IPS-18a (cell line): ENCODE measurements around the gene FUT9.
A peak's percentile ranks its signal among the peaks of the same experiment; 100 is the strongest.

ENCODE experiments used
- H3K27ac ChIP-seq: one replicate; pipeline ENCODE4 v1.5.1; 2013; ENCODE audit warnings: low read length
- H3K27me3 ChIP-seq: one replicate; pipeline ENCODE4 v1.6.1; 2013; ENCODE audit warnings: mild to moderate bottlenecking, low read length; ENCODE audit not compliant: control insufficient read depth, insufficient read depth
- H3K36me3 ChIP-seq: one replicate; pipeline ENCODE4 v1.6.1; 2013; ENCODE audit warnings: low read depth, low read length; ENCODE audit not compliant: control insufficient read depth
- H3K4me1 ChIP-seq: one replicate; pipeline ENCODE4 v1.6.1; 2013; ENCODE audit warnings: low read depth, low read length; ENCODE audit not compliant: control insufficient read depth
- H3K4me3 ChIP-seq: one replicate; pipeline ENCODE4 v1.5.1; 2013; ENCODE audit warnings: low read length
- H3K9ac ChIP-seq: one replicate; pipeline ENCODE4 v1.6.1; 2013; ENCODE audit warnings: mild to moderate bottlenecking, low read length, moderate library complexity
- H3K9me3 ChIP-seq: one replicate; pipeline ENCODE4 v1.6.1; 2013; ENCODE audit warnings: low read depth, low read length; ENCODE audit not compliant: control insufficient read depth

FUT9 gene

DNA sequence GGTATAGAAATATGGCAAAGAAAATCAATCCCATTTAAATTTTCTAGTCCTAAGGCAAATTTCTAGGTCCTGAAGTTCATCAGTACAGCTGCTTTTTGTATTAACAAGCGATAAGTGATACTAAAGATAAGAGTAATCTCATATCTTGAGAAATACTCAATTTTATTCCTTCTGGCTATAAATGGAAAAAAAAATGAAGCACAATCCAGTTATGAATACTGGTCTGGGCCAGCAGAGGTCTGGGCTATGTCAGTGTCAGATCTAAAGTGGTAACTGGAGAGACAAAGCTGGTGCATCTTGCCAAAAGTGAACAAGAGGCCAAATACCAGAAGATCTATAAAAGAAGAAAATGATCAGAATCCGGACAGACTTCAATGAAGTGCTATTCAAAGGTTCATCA, 126.4 kb downstream of the FUT9 start:
- Histone ChIP-seq H3K27ac (no peak overlapping the region), H3K9me3 (peaks cover 6% of the 10 kb centered on the region), H3K27me3 (no peaks in the 10 kb centered on the region), H3K36me3 (no peaks in the 10 kb centered on the region), H3K9ac (no peak overlapping the region), H3K4me1 (no peaks in the 10 kb centered on the region), H3K4me3 (no peak overlapping the region)

DNA sequence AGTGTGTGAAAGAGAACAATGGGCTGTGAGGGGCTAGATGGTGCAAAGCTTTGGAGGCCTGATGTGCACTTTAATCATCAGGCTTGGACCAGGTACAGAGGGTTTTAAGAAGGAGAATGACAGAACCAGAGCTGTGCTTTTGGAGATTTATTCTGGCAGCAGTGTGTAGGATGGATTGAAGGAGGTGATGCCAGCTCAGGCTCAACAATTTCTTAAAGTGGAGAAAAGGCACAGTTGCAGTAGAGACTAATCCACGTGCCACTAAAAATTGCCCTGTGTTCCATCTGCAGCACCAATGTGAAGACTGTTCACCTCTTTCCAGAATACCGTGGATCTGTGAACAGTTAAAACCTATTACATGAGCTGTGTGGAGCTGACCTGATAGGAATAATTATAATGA, 134.7 kb downstream of the FUT9 start:
- Histone ChIP-seq H3K4me3 (no peak overlapping the region), H3K27ac (no peak overlapping the region), H3K9me3 (no peaks in the 10 kb centered on the region), H3K36me3 (no peaks in the 10 kb centered on the region), H3K4me1 (peaks cover 9% of the 10 kb centered on the region), H3K27me3 (no peaks in the 10 kb centered on the region), H3K9ac (no peak overlapping the region)

- peaks cover 9% of the 10 kb centered on the region for H3K4me1 ChIP-seq
- H3K9me3 ChIP-seq: no peaks in the 10 kb centered on the region
- H3K36me3 ChIP-seq: no peaks in the 10 kb centered on the region
- no peak overlapping the region for H3K9ac ChIP-seq
- H3K27me3 ChIP-seq: no peaks in the 10 kb centered on the region
- H3K27ac ChIP-seq: no peak overlapping the region
- no peak overlapping the region for H3K4me3 ChIP-seq
Measured at GRCh38 chr6:96151707-96152106, 135.9 kb downstream of the FUT9 start.

DNA sequence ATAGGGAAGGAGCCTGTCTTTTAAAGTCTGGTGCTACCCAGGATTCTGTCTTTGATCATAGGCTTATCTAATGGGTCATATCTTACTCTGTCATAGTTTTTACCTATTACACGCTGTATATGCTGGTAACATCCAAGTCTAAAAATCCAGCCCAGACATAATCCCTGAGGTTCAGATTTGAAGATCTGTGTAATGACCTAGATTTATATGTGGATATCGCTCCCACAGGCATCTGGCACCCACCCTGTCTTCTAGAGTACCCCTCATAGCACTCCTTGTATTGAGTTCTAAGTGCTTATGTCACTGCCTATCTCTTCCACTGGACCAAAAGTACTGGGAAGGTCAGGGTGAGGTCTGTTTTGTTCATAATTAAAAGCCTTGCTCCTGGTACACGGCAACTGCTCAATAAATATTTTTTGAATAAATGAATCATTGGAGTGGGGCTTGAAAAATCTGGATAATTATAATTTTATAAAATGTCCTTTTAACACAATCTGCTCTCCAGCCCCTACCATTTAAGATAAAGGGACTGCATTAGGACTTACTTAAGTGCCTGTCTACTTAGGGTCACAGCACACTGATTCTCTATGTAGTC, 136.4 kb downstream of the FUT9 start:
- H3K9me3 ChIP-seq: no peaks in the 10 kb centered on the region
- H3K27ac ChIP-seq: no peak overlapping the region
- H3K9ac ChIP-seq: no peak overlapping the region
- H3K4me1 ChIP-seq: peaks cover 14% of the 10 kb centered on the region
- H3K36me3 ChIP-seq: no peaks in the 10 kb centered on the region
- H3K27me3 ChIP-seq: no peaks in the 10 kb centered on the region
- no peak overlapping the region for H3K4me3 ChIP-seq

DNA sequence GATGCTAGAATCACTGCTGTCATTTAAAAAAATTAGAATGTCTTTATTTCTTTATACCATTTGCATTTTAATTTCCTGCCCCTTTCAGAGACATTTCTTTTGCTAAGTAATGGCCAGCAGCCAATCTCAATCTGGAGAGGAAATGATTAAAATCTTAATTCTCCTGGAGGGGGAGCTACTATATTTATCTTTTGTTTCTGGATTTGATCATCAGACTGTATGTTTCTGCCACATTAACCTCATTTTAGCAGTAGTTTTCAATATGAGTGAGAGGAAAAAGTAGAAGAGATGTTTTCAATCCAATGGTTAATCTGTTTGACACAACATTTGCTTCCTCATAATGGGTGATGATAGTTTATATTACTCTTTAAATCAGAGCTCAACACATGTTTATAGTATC, 138.0 kb downstream of the FUT9 start:
- Histone ChIP-seq H3K36me3 (no peaks in the 10 kb centered on the region), H3K4me1 (peaks cover 14% of the 10 kb centered on the region), H3K27ac (no peak overlapping the region), H3K27me3 (no peaks in the 10 kb centered on the region), H3K4me3 (no peak overlapping the region), H3K9me3 (no peaks in the 10 kb centered on the region), H3K9ac (no peak overlapping the region)

DNA sequence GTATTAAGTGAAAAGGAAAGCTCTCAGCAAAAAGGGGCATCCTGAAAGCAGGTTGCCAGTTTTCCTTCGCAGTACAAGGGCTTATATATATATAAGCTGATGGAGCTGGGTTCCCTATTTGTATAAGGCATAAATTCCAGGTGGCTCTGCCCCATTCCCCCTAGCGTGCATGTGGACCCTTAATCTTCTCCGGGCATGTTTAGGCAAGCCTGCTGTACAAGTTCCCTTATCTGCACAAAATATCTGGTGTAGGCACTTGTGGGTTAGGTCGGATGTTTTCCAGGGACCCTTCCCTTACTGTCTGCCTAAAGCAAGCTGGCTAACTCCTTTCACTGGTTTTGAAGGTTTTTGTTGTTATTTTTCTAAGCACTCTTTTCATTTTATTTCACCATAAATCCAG, 140.7 kb downstream of the FUT9 start:
- Histone ChIP-seq H3K4me1 (peaks cover 14% of the 10 kb centered on the region), H3K9me3 (no peaks in the 10 kb centered on the region), H3K9ac (no peak overlapping the region), H3K27me3 (no peaks in the 10 kb centered on the region), H3K36me3 (no peaks in the 10 kb centered on the region), H3K4me3 (no peak overlapping the region), H3K27ac (no peak overlapping the region)

- no peaks in the 10 kb centered on the region for H3K27me3 ChIP-seq
- no peaks in the 10 kb centered on the region for H3K36me3 ChIP-seq
- no peak overlapping the region for H3K9ac ChIP-seq
- no peaks in the 10 kb centered on the region for H3K9me3 ChIP-seq
- H3K4me3 ChIP-seq: no peak overlapping the region
- peaks cover 20% of the 10 kb centered on the region for H3K4me1 ChIP-seq
- no peak overlapping the region for H3K27ac ChIP-seq
Measured at GRCh38 chr6:96157018-96157565, 141.3 kb downstream of the FUT9 start.

GRCh38 chr6:96162711-96163120, 146.9 kb downstream of the FUT9 start:
- H3K9me3 ChIP-seq: no peaks in the 10 kb centered on the region
- H3K36me3 ChIP-seq: no peaks in the 10 kb centered on the region
- no peaks in the 10 kb centered on the region for H3K27me3 ChIP-seq
- H3K4me3 ChIP-seq: no peak overlapping the region
- H3K4me1 ChIP-seq: peaks cover 24% of the 10 kb centered on the region
- H3K27ac ChIP-seq: peak overlapping the region; percentile 77
- peak overlapping the region; percentile 40 for H3K9ac ChIP-seq

GRCh38 chr6:96164802-96165201, 149.0 kb downstream of the FUT9 start:
- no peaks in the 10 kb centered on the region for H3K36me3 ChIP-seq
- peaks cover 24% of the 10 kb centered on the region for H3K4me1 ChIP-seq
- no peak overlapping the region for H3K27ac ChIP-seq
- no peaks in the 10 kb centered on the region for H3K27me3 ChIP-seq
- H3K9ac ChIP-seq: no peak overlapping the region
- no peaks in the 10 kb centered on the region for H3K9me3 ChIP-seq
- H3K4me3 ChIP-seq: no peak overlapping the region

- no peak overlapping the region for H3K4me3 ChIP-seq
- H3K27me3 ChIP-seq: no peaks in the 10 kb centered on the region
- no peaks in the 10 kb centered on the region for H3K36me3 ChIP-seq
- H3K4me1 ChIP-seq: no peaks in the 10 kb centered on the region
- no peaks in the 10 kb centered on the region for H3K9me3 ChIP-seq
- no peak overlapping the region for H3K27ac ChIP-seq
- no peak overlapping the region for H3K9ac ChIP-seq
Measured at GRCh38 chr6:96171112-96171511, 155.3 kb downstream of the FUT9 start.

DNA sequence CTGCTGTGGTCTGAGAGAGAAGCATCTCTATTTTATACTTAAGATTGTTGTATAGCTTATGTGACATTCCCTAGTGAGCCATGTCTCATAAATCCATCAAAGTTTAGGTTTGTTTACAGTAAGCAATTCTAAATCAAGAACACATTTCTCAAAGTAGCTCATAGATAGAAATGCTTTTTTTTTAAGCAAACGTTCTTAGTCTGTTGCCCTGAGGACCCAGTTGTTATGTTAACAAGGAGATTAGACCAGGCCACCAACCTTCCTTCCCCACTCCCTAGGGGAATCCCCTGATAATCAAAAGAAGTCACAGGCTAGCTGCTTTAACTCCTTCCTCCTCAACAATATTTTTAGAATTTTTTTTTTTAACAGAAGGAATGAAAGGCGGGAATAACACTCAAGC, 169.0 kb downstream of the FUT9 start:
- peaks cover 36% of the 10 kb centered on the region for H3K4me1 ChIP-seq
- H3K27me3 ChIP-seq: no peaks in the 10 kb centered on the region
- H3K9ac ChIP-seq: peak overlapping the region; percentile 13
- H3K27ac ChIP-seq: peak overlapping the region; percentile 67
- no peaks in the 10 kb centered on the region for H3K36me3 ChIP-seq
- H3K4me3 ChIP-seq: peak overlapping the region; percentile 39
- no peaks in the 10 kb centered on the region for H3K9me3 ChIP-seq

DNA sequence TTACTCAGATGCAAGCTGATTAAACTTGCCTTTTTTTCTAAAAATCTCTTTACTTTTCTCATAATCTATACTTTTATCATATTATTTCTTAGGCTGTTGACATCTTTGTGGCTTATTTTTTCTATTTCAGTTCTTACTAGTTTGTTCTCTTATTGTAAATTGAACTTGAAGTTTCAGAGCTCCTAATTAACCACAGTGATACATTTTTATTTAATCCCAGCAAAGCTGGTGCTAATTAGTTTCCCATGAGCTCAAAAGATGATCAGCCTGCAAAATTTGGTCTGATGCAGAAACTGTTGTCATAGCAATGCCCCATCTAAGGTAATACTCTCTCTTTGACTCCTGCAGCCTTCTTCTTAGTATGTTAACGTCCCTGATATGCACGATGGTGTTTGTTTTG, 170.3 kb downstream of the FUT9 start:
- peaks cover 36% of the 10 kb centered on the region for H3K4me1 ChIP-seq
- no peak overlapping the region for H3K4me3 ChIP-seq
- no peak overlapping the region for H3K27ac ChIP-seq
- H3K9me3 ChIP-seq: no peaks in the 10 kb centered on the region
- no peaks in the 10 kb centered on the region for H3K36me3 ChIP-seq
- H3K27me3 ChIP-seq: no peaks in the 10 kb centered on the region
- H3K9ac ChIP-seq: no peak overlapping the region
